ENCODE measurements around the gene TSPAN14. TPM values are rescaled to one million over a fixed set of nuclear protein-coding genes. Genes with fewer than 3 reads are reported as not detected.

TSPAN14 gene
- polyA plus RNA-seq, 3 donors, result 123 to 160 (median 146) TPM

DNA sequence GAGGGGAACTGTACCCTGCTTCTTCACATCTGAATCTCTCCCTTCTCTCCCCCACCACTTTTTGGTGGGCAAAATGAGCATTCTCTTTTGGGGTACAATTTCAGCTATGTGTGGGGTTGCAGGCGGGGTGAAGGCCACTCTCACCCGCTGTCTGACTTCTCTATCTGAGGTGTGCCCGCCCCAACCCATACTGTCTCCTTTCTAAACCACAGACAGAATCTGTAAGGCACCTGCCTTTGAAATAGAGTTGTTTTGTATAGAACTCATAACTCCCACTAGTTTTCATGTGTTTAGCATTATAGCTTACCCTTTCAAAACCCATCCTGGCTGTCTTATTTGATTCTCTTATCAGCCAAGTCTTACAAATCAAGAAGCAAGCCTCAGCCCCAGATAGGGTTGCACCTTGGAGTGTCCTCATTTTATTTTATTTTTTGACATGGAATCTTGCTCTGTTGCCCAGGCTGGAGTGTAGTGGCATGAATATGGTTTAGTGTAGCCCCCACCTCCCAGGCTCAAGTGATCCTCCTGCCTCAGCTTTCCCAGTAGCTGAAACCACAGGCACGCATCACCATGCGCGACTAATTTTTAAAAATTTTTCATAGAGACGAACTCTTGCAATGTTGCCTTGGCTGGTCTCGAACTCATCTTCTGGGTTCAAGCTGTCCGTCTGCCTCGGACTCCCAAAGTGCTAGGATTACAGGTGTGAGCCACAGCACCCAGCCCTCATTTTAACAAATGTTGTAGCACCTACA lies 11.9 kb downstream of the TSPAN14 start:
- 85% methylated on average over 7 of the region's 10 CpGs for WGBS (ENCODE audit: insufficient coverage)
- H3K9me3 ChIP-seq (replicated peaks in 1 of 2; ENCODE audit: control insufficient read depth in 1 of 2, insufficient read depth in 1 of 2, low read length in 2 of 2), result no peaks in the 10 kb centered on the region
- H3K27ac ChIP-seq (ENCODE audit: low read depth in 1 of 2, low read length in 2 of 2), result peak overlapping the region in 1 of 2 donors; percentile 92
- peak overlapping the region; percentile 17 for H3K9ac ChIP-seq (ENCODE audit: insufficient read depth, low read length, poor library complexity, severe bottlenecking)
- intact Hi-C loops (cut with micrococcal nuclease), result no loop called here
- peak overlapping the region; percentile 33 for H3K4me2 ChIP-seq (replicated peaks; ENCODE audit: extremely low read depth, low read length, poor library complexity, severe bottlenecking)
- H3K79me2 ChIP-seq (ENCODE audit: insufficient read depth, low read length), result peaks cover 100% of the 10 kb centered on the region
- Mint-ChIP-seq H3K9me3 (no peaks in the 10 kb centered on the region), H3K4me1 (peaks cover 86% of the 10 kb centered on the region), H3K36me3 (peaks cover 38 to 58% of the 10 kb centered on the region in 2 donors), H3K4me3 (no peak overlapping the region), H3K27ac (peak overlapping the region; percentile 53 to 94 (median 81)), H3K27me3 (ENCODE audit: low read depth in 3 of 3) (peaks cover 0 to 2% (median 0%) of the 10 kb centered on the region in 3 donors)
- no peaks in the 10 kb centered on the region for H3K27me3 ChIP-seq (ENCODE audit: control insufficient read depth in 2 of 2, insufficient read depth in 2 of 2, low read length in 2 of 2)
- H3K4me3 ChIP-seq (replicated peaks in 1 of 3; ENCODE audit: low read depth in 2 of 3, low read length in 3 of 3), result peak overlapping the region in 1 of 3 experiments; percentile 30
- TF ChIP-seq, protein P1, sequence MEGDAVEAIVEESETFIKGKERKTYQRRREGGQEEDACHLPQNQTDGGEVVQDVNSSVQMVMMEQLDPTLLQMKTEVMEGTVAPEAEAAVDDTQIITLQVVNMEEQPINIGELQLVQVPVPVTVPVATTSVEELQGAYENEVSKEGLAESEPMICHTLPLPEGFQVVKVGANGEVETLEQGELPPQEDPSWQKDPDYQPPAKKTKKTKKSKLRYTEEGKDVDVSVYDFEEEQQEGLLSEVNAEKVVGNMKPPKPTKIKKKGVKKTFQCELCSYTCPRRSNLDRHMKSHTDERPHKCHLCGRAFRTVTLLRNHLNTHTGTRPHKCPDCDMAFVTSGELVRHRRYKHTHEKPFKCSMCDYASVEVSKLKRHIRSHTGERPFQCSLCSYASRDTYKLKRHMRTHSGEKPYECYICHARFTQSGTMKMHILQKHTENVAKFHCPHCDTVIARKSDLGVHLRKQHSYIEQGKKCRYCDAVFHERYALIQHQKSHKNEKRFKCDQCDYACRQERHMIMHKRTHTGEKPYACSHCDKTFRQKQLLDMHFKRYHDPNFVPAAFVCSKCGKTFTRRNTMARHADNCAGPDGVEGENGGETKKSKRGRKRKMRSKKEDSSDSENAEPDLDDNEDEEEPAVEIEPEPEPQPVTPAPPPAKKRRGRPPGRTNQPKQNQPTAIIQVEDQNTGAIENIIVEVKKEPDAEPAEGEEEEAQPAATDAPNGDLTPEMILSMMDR (IDR thresholded peaks at IDR 0.05), result no peak
- peaks cover 100% of the 10 kb centered on the region for H4K20me1 ChIP-seq (ENCODE audit: insufficient read depth, low read length)
- H2AFZ ChIP-seq (ENCODE audit: insufficient read depth, low read depth, low read length, poor library complexity, severe bottlenecking), result no peak overlapping the region
- peaks cover 24 to 37% of the 10 kb centered on the region in 2 donors for H3K36me3 ChIP-seq (replicated peaks in 1 of 2; ENCODE audit: control insufficient read depth in 1 of 2, insufficient read depth in 2 of 2, low read length in 2 of 2)
- peaks cover 78 to 79% of the 10 kb centered on the region in 2 donors for H3K4me1 ChIP-seq (ENCODE audit: control insufficient read depth in 1 of 2, insufficient read depth in 2 of 2, low read length in 2 of 2)
- DNase-seq, result no peak

DNA sequence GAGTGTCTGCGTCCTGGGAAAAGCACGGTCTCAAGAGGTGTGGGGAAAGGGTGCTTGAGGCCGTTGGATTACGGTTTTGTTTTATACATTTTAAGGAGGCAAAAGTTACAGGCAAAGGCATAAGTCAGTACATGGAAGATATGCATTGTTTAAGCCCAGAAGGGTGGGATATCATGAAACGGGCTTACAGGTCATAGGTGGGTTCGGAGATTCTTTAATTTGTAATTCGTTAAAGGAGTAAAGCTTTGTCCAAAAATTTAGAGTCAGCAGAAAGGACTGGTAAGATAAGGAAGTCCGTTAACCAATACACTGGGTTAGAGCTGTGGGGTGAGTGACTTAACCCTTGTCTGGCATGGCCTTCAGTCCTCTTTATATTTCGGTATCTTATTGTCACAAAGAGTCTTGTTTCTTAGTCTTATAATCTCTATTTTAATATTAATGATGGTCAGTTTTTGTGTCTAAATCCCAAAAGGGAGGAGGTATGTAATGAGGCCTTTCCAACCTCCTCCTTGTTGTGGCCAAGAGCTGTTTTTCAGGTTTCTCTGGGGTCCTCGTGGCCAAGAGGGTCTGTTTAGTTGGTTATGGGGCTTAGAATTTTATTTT lies 12.7 kb downstream of the TSPAN14 start:
- H3K4me3 Mint-ChIP-seq, result peak overlapping the region; percentile 8 to 40
- TF ChIP-seq, protein P1 (IDR thresholded peaks at IDR 0.05), result no peak
- no peak overlapping the region for H3K9ac ChIP-seq (ENCODE audit: insufficient read depth, low read length, poor library complexity, severe bottlenecking)
- H3K27me3 ChIP-seq (ENCODE audit: control insufficient read depth in 2 of 2, insufficient read depth in 2 of 2, low read length in 2 of 2), result no peaks in the 10 kb centered on the region
- intact Hi-C loops (cut with micrococcal nuclease), result no loop called here
- 60% methylated on average over 5 of the region's 10 CpGs for WGBS (ENCODE audit: insufficient coverage)
- peaks cover 100% of the 10 kb centered on the region for H3K79me2 ChIP-seq (ENCODE audit: insufficient read depth, low read length)
- DNase-seq, result no peak
- H3K9me3 ChIP-seq (replicated peaks in 1 of 2; ENCODE audit: control insufficient read depth in 1 of 2, insufficient read depth in 1 of 2, low read length in 2 of 2), result no peaks in the 10 kb centered on the region
- peaks cover 86% of the 10 kb centered on the region for H3K4me1 Mint-ChIP-seq
- peak overlapping the region in 1 of 2 donors; percentile 92 for H3K27ac ChIP-seq (ENCODE audit: low read depth in 1 of 2, low read length in 2 of 2)
- no peaks in the 10 kb centered on the region for H3K9me3 Mint-ChIP-seq
- peaks cover 43 to 62% of the 10 kb centered on the region in 2 donors for H3K36me3 Mint-ChIP-seq
- peaks cover 0 to 1% (median 0%) of the 10 kb centered on the region in 3 donors for H3K27me3 Mint-ChIP-seq (ENCODE audit: low read depth in 3 of 3)
- no peak overlapping the region for H2AFZ ChIP-seq (ENCODE audit: insufficient read depth, low read depth, low read length, poor library complexity, severe bottlenecking)
- peaks cover 100% of the 10 kb centered on the region for H4K20me1 ChIP-seq (ENCODE audit: insufficient read depth, low read length)
- H3K4me1 ChIP-seq (ENCODE audit: control insufficient read depth in 1 of 2, insufficient read depth in 2 of 2, low read length in 2 of 2), result peaks cover 71 to 73% of the 10 kb centered on the region in 2 donors
- peak overlapping the region in 6 of 7 donors; percentile 53 to 94 (median 76) for H3K27ac Mint-ChIP-seq
- peaks cover 30 to 46% of the 10 kb centered on the region in 2 donors for H3K36me3 ChIP-seq (replicated peaks in 1 of 2; ENCODE audit: control insufficient read depth in 1 of 2, insufficient read depth in 2 of 2, low read length in 2 of 2)
- H3K4me2 ChIP-seq (replicated peaks; ENCODE audit: extremely low read depth, low read length, poor library complexity, severe bottlenecking), result peak overlapping the region; percentile 33
- H3K4me3 ChIP-seq (replicated peaks in 1 of 3; ENCODE audit: low read depth in 2 of 3, low read length in 3 of 3), result peak overlapping the region in 1 of 3 experiments; percentile 30

Data from CD14-positive monocyte (primary cell).